GM06990 (cell line): Measurements from ENCODE around the gene C1QTNF1.

Source experiments
- DNase-seq: peaks from one replicate; pipeline ENCODE4 v3.0.0-alpha.2; 2011; ENCODE audit not compliant: insufficient read length; ENCODE audit errors: extremely low read depth
- H3K27me3 ChIP-seq: replicated peaks from 2 replicates; pipeline ENCODE4 v1.6.0; 2011; ENCODE audit warnings: low read length; ENCODE audit not compliant: control insufficient read depth, insufficient read depth
- H3K36me3 ChIP-seq: 2 replicates; pipeline ENCODE4 v1.5.1; 2011; ENCODE audit warnings: low read length; ENCODE audit not compliant: control insufficient read depth, insufficient read depth
- H3K4me3 ChIP-seq: replicated peaks from 2 replicates; pipeline ENCODE4 v1.5.1; 2011; ENCODE audit warnings: low read depth, mild to moderate bottlenecking, control low read depth, low read length
- CTCF ChIP-seq: IDR thresholded peaks from 2 replicates; pipeline ENCODE4 v1.5.1; 2011; ENCODE audit warnings: low read length, control low read depth, mild to moderate bottlenecking, inconsistent platforms; ENCODE audit not compliant: insufficient read depth, poor library complexity, severe bottlenecking

Gene C1QTNF1

GRCh38 chr17:79002796-79003593 is 21.0 kb upstream of the C1QTNF1 start:
- TF ChIP-seq CTCF: no peak
- H3K4me3 ChIP-seq: no peak overlapping the region
- H3K27me3 ChIP-seq: no peaks in the 10 kb centered on the region
- no peak for DNase-seq
- peaks cover 16% of the 10 kb centered on the region for H3K36me3 ChIP-seq

DNA sequence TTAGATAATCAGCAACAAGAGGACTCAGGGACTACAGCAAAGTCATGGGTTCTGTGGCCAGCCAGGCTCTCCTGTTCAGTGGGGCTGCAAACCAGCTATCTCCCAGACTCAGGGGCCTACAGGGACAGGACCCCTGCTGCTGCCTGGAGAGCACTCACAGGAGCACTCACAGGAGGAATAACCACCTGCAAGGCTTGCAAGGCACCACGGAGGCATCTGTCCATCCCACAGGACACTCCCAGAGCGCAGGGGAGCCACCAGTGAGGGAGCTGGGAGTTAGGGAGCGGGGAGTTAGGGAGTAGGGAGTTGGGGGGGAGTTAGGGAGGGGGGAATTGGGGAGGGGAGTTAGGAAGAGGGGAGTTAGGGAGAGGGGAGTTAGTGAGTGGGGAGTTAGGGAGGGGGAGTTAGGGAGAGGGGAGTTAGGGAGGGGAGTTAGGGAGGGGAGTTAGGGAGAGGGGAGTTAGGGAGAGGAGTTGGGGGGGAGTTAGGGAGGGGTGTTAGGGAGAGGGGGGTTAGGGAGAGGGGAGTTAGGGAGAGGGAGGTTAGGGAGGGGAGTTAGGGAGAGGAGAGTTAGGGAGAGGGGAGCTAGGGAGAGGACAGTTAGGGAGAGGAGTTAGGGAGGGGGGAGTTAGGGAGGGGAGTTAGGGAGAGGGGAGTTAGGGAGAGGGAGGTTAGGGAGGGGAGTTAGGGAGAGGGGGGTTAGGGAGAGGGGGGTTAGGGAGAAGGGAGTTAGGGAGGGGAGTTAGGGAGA is 20.1 kb upstream of the C1QTNF1 start:
- H3K4me3 ChIP-seq: no peak overlapping the region
- no peak for DNase-seq
- no peak for TF ChIP-seq CTCF
- H3K27me3 ChIP-seq: no peaks in the 10 kb centered on the region
- H3K36me3 ChIP-seq: peaks cover 13% of the 10 kb centered on the region

GRCh38 chr17:79005063-79005861 is 18.7 kb upstream of the C1QTNF1 start:
- DNase-seq: no peak

DNA sequence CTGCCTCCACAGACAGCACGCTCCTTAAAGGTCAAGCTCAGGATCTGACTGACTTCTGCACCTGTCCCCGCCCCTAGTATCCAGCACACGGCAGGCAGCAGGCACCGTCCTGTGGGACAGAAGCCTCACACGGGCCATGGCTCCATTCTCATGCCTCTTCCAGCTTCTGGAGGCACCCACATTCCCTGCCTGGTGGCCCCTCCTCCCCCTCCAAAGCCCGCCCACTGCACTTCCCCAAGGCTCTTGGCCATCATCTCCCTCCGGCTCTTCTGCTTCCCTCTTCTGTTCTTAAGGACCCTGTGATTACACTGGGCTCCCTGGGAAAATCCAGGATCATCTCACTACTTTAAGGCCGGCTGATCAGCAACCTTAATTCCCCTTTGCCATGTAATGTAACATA is 17.9 kb upstream of the C1QTNF1 start:
- H3K27me3 ChIP-seq: no peaks in the 10 kb centered on the region

More at GRCh38 chr17:79005063-79005861, 18.7 kb upstream of the C1QTNF1 start:
- TF ChIP-seq CTCF: no peak
- no peak overlapping the region for H3K4me3 ChIP-seq
- H3K27me3 ChIP-seq: no peaks in the 10 kb centered on the region
- H3K36me3 ChIP-seq: peaks cover 10% of the 10 kb centered on the region

More for the DNA sequence above, 17.9 kb upstream of the C1QTNF1 start:
- no peak for DNase-seq
- no peak overlapping the region for H3K4me3 ChIP-seq
- H3K36me3 ChIP-seq: peaks cover 8% of the 10 kb centered on the region
- TF ChIP-seq CTCF: no peak
